NCI-H2196 (cell line): ENCODE results near the gene TNFRSF12A.
"Not testable (repeated sequence)": the region's sequence is repeated elsewhere in the genome, so short reads cannot be mapped to it uniquely, and the experiment has no call there.

Experiments used
- DNase-seq: peaks from one replicate; lab custom pipeline; 2025; ENCODE audit not compliant: unreplicated experiment; lab: John Stamatoyannopoulos, UW

The TNFRSF12A gene

GRCh38 chr16:3045758-3046640 is 25.8 kb downstream of the TNFRSF12A start, which contains the start of gene MMP25:
MMP25 (plus strand) TSS chr16:3046561; CDS start chr16:3046918, 357 bp downstream.
- DNase-seq = no peak

- DNase-seq = no peak
These were observed 26.6 kb downstream of the TNFRSF12A start for GRCh38 chr16:3046641-3047386.

GRCh38 chr16:3047387-3047720 is 27.2 kb downstream of the TNFRSF12A start:
- DNase-seq = no peak

GRCh38 chr16:3049921-3050481 is 29.8 kb downstream of the TNFRSF12A start:
- no peak for DNase-seq

GRCh38 chr16:3050487-3050886 is 30.3 kb downstream of the TNFRSF12A start:
- no peak for DNase-seq

GRCh38 chr16:3051009-3051408 is 30.8 kb downstream of the TNFRSF12A start:
- DNase-seq = no peak

- DNase-seq = no peak
These were observed 31.3 kb downstream of the TNFRSF12A start for GRCh38 chr16:3051494-3051893.

- not testable (repeated sequence) for DNase-seq
These were observed 32.6 kb downstream of the TNFRSF12A start for GRCh38 chr16:3052571-3053329.

GRCh38 chr16:3053330-3053710 is 33.2 kb downstream of the TNFRSF12A start:
- DNase-seq = not testable (repeated sequence)

GRCh38 chr16:3054965-3055733 is 35.0 kb downstream of the TNFRSF12A start:
- no peak for DNase-seq

- DNase-seq = not testable (repeated sequence)
These were observed 35.6 kb downstream of the TNFRSF12A start for GRCh38 chr16:3055734-3056115.

- no peak for DNase-seq
These were observed 36.4 kb downstream of the TNFRSF12A start for GRCh38 chr16:3056336-3057180.

GRCh38 chr16:3057181-3058138 is 37.3 kb downstream of the TNFRSF12A start:
- no peak for DNase-seq

- DNase-seq = peak; percentile 25
These were observed 38.2 kb downstream of the TNFRSF12A start for GRCh38 chr16:3058139-3059030.

GRCh38 chr16:3059041-3059722 is 39.0 kb downstream of the TNFRSF12A start:
- peak; percentile 93 for DNase-seq

GRCh38 chr16:3059723-3060242 is 39.6 kb downstream of the TNFRSF12A start:
- no peak for DNase-seq
